Measurements from ENCODE around the gene SRD5A3. TPM values are rescaled to one million over a fixed set of nuclear protein-coding genes. Genes with fewer than 3 reads are reported as not detected.

The SRD5A3 gene
- total RNA-seq, 1 experiment from 2014 or later = 13.4 TPM

- no peak for DNase-seq (ENCODE audit: low spot score)
- in situ Hi-C loops (cut with HindIII; ENCODE audit: low sequenced_read_pairs) = no loop called here
Observed at GRCh38 chr4:55366621-55367020, 20.6 kb downstream of the SRD5A3 start.

DNA sequence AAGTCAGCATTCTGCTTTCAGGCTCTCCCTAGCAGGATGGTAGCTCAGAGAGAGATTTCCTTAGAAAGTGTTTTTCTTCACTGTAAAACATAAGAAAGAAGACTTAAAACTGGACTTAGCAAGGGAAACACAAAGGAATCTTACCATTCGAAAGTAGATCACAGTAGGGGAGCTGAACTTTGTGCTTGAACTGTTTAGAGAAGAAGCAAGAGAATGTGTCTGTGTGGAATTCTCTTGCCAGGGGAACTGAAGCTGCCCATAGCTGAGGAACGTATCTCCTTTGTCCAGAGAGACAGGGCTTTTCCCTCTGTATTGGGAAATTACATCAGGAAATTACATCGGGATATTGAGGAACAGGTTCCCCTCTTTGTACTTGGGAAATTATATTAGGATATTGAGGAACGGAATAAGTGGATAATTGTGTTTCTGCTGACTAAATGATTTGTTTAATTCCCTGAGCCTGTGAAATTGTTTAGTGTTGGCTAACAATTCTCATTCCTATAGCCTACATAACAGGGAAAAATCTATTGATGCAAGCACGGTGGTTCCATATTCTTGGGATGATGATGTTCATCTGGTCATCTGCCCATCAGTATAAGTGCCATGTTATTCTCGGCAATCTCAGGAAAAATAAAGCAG lies 21.2 kb downstream of the SRD5A3 start:
- in situ Hi-C loops (cut with HindIII; ENCODE audit: low sequenced_read_pairs) = no loop called here
- no peak for DNase-seq (ENCODE audit: low spot score)

GRCh38 chr4:55369968-55370367 lies 23.9 kb downstream of the SRD5A3 start:
- DNase-seq (ENCODE audit: low spot score) = no peak
- in situ Hi-C loops (cut with HindIII; ENCODE audit: low sequenced_read_pairs) = no loop called here

DNA sequence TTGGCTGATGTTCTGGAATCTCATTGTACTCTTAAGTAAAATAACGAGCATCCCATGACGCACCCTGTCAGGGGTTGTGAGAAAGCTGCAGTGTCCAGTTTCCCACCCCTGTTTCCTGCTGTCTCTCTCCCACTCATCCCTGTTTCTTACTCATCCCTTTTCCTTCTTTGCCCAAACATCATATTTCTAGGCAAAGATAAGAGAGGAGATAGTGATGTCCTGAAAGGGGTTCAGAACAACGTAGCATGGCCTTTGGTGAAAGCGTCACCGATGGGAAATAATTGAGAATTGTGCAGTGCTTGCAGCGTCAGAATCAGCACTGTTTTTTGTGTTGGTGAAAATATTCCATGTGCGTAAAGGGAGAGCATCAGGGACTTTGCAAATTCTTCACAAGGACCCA lies 26.2 kb downstream of the SRD5A3 start:
- in situ Hi-C loops (cut with HindIII; ENCODE audit: low sequenced_read_pairs) = no loop called here
- no peak for DNase-seq (ENCODE audit: low spot score)

DNA sequence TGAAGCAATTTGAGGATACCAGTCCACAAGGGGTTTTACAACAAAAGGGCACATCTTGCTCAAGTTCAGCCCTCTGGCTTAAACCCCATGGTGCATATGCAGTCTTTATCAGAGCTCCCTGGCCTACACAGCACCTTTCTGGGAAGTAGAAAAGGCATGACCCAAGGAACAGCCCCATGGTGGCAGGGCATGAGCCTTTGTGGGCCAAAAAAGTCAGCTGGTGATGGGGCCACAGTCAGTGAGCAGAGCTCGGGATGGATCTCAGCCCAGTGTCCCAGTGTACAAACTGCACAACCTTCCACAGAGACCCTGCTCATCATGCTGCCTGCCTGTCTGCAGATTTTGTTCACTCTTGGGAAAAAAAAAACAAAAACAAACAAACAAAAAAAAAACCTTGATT lies 27.4 kb downstream of the SRD5A3 start:
- DNase-seq (ENCODE audit: low spot score) = no peak
- in situ Hi-C loops (cut with HindIII; ENCODE audit: low sequenced_read_pairs) = no loop called here

GRCh38 chr4:55376698-55377097 lies 30.7 kb downstream of the SRD5A3 start:
- no peak for DNase-seq (ENCODE audit: low spot score)
- in situ Hi-C loops (cut with HindIII; ENCODE audit: low sequenced_read_pairs) = no loop called here

GRCh38 chr4:55378617-55379467 lies 32.8 kb downstream of the SRD5A3 start:
- in situ Hi-C loops (cut with HindIII; ENCODE audit: low sequenced_read_pairs) = no loop called here
- DNase-seq (ENCODE audit: low spot score) = no peak

- in situ Hi-C loops (cut with HindIII; ENCODE audit: low sequenced_read_pairs) = no loop called here
Observed at GRCh38 chr4:55380576-55380975, 34.5 kb downstream of the SRD5A3 start.

DNA sequence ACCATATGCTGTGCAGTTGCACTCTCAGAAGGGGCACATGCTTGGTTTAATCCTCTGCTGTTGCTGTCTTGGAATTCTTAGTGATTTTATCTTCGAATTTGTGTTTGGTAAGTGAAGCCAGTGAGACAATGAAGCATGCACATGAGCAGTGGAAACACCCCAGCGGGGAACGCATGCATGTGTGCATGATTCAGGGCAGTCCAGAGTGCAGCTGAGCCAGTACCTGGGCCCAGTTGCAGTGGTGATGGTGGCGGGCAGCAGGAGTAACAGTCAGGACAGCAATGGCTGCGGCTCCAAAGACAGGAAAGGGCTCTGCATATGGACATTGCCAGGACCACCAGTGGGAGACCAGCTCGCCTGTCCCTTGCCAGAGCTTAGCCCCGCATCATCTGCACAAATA lies 35.5 kb downstream of the SRD5A3 start:
- DNase-seq (ENCODE audit: low spot score) = no peak
- in situ Hi-C loops (cut with HindIII; ENCODE audit: low sequenced_read_pairs) = no loop called here

More at GRCh38 chr4:55380576-55380975, 34.5 kb downstream of the SRD5A3 start:
- DNase-seq (ENCODE audit: low spot score) = no peak

DNA sequence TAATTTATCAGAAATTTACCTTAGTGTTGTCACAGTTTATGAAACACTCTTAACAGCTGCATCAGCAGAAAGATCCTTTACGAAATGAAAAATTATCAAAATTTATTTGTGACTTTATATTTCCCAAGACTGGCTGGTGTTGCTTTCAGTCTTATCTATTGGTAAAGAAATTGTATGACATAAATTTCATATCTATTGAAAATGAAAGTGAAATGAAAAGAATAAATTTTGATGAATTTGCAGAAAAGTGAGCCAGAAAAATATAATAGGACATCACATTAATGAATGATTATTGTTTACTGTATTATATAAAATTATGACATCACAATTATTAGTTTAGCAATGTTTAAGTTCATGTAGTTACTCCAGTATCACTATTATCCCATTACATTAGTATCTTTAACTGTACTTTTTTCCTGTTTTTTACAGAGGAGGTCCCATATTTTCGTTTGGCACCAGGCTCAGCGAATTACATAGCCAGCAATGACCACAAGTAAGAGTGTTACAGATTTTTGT lies 36.5 kb downstream of the SRD5A3 start:
- no peak for DNase-seq (ENCODE audit: low spot score)
- in situ Hi-C loops (cut with HindIII; ENCODE audit: low sequenced_read_pairs) = no loop called here

- DNase-seq (ENCODE audit: low spot score) = no peak
- in situ Hi-C loops (cut with HindIII; ENCODE audit: low sequenced_read_pairs) = no loop called here
Observed at GRCh38 chr4:55385201-55385649, 39.2 kb downstream of the SRD5A3 start.

GRCh38 chr4:55386073-55386472 lies 40.0 kb downstream of the SRD5A3 start:
- in situ Hi-C loops (cut with HindIII; ENCODE audit: low sequenced_read_pairs) = no loop called here
- peak; percentile 7 for DNase-seq (ENCODE audit: low spot score)

- no peak for DNase-seq (ENCODE audit: low spot score)
- in situ Hi-C loops (cut with HindIII; ENCODE audit: low sequenced_read_pairs) = no loop called here
Observed at GRCh38 chr4:55386840-55387239, 40.8 kb downstream of the SRD5A3 start.

GRCh38 chr4:55393461-55394320 lies 47.6 kb downstream of the SRD5A3 start:
- in situ Hi-C loops (cut with HindIII; ENCODE audit: low sequenced_read_pairs) = no loop called here
- no peak for DNase-seq (ENCODE audit: low spot score)

- in situ Hi-C loops (cut with HindIII; ENCODE audit: low sequenced_read_pairs) = no loop called here
- no peak for DNase-seq (ENCODE audit: low spot score)
Observed at GRCh38 chr4:55395218-55395528, 49.1 kb downstream of the SRD5A3 start.

DNA sequence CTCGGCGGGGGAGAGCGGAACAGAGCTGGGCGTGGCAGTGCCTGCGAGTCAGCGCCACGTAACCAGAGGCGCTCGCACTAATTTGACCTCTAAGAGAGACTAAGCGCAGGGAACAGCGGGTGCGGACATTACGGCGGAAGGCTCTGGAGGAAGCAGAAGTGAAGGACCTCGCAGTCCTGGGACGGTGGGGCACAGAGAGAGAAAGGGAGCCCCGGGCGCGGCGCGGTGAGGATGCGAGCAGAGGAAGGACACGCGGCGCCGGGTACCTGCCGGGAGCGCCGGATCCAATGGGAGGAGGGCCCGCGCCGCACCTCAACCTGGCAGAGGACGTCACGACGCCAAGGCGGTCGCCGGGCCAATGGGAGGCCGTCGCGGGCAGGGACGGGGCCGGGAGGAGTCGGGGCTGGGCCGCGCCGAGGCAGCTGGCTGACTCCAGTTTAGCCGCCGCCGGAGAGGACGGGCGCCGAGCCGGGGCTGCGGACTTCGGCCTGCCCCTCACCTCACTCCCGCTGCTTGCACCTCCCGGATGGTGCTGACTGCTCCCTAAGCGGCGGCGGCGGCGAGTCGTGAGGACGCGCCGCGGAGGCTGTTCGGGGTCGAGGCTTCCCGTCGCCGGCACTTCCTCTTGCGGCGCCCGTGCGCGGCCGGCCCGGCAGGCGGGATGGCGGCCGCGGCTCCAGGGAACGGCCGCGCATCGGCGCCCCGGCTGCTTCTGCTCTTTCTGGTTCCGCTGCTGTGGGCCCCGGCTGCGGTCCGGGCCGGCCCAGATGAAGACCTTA lies 49.7 kb downstream of the SRD5A3 start, which contains the start of gene TMEM165:
TSS of gene TMEM165 (plus strand) at position 429 of the 779 bp plus-strand sequence. CDS start at position 662, 233 bp downstream.
- DNase-seq (ENCODE audit: low spot score) = peak; percentile 90
- in situ Hi-C loops (cut with HindIII; ENCODE audit: low sequenced_read_pairs) = no loop called here

GRCh38 chr4:55396308-55397125 lies 50.5 kb downstream of the SRD5A3 start:
- DNase-seq (ENCODE audit: low spot score) = peak; percentile 36
- in situ Hi-C loops (cut with HindIII; ENCODE audit: low sequenced_read_pairs) = no loop called here

GRCh38 chr4:55397126-55397436 lies 51.0 kb downstream of the SRD5A3 start:
- peak; percentile 8 for DNase-seq (ENCODE audit: low spot score)
- in situ Hi-C loops (cut with HindIII; ENCODE audit: low sequenced_read_pairs) = no loop called here
